ENCODE measurements around the gene PCED1B. TPM values are rescaled to one million over a fixed set of nuclear protein-coding genes. Genes with fewer than 3 reads are reported as not detected.
"Not testable (repeated sequence)": the region's sequence is repeated elsewhere in the genome, so short reads cannot be mapped to it uniquely, and the experiment has no call there.

The PCED1B gene
- total and polyA plus RNA-seq, 2 donors from 2014 or later, result 2.8 to 9.2 TPM

DNA sequence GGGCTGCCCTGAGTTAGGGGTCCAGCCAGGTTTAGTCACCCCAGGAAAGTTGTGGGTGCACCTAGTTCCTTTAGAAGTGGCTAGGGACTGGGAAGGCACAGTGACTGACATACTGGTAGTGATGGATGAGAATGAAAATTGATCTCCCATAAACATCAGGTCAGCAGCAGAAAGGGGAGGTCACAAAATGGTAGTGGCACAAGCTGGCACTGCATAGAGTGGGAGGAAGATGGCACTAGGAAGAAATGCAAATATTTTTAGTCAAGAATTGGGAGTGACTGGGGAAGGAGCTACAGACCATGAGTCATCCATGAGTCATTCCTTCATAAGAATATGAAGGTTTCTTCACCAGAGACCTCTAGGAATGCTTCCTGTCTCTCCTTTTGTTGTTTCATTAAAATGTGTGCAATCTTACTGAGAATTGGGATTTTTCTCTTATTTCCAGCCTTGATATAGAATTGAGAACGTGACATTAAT lies 198.6 kb downstream of the PCED1B start:
- Histone ChIP-seq H3K9me3 (ENCODE audit: control insufficient read depth in 2 of 3, insufficient read depth in 1 of 3, low read length in 3 of 3) (no peaks in the 10 kb centered on the region), H3K4me1 (ENCODE audit: control insufficient read depth in 2 of 3, insufficient read depth in 2 of 3, low read depth in 1 of 3, low read length in 3 of 3) (no peaks in the 10 kb centered on the region), H3K4me3 (ENCODE audit: low read length in 3 of 3) (no peak overlapping the region), H3K27me3 (ENCODE audit: control insufficient read depth, insufficient read depth, low read length) (no peaks in the 10 kb centered on the region), H3K36me3 (ENCODE audit: control insufficient read depth in 2 of 3, insufficient read depth in 3 of 3, low read length in 3 of 3) (no peaks in the 10 kb centered on the region), H3K27ac (ENCODE audit: low read depth in 2 of 2, low read length in 2 of 2) (no peak overlapping the region), H3K9ac (ENCODE audit: low read length in 3 of 3) (no peak overlapping the region)
- intact Hi-C loops (cut with DNase I), result no loop called here
- no peak for TF ChIP-seq CTCF (IDR thresholded peaks at IDR 0.05; ENCODE audit: borderline replicate concordance, extremely low read depth, insufficient read depth)
- no peak for DNase-seq
- no peak for FAIRE-seq

DNA sequence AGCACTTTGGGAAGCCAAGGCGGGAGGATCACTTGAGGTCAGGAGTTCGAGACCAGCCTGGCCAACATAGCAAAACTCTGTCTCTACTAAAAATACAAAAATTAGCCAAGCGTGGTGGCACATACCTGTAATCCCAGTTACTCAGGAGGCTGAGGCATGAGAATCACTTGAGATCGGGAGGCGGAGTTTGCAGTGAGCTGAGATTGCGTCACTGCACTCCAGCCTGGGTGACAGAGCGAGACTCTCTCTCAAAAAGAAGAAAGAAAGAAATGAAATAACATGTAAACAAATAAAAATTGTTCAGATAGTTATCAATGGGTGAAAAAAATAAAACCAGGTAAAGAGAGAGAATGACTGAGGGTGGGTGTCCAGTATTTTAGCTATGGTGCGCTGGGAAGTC lies 200.3 kb downstream of the PCED1B start:
- H3K27ac ChIP-seq (ENCODE audit: low read depth in 2 of 2, low read length in 2 of 2); H3K4me1 ChIP-seq (ENCODE audit: control insufficient read depth in 2 of 3, insufficient read depth in 2 of 3, low read depth in 1 of 3, low read length in 3 of 3); intact Hi-C loops (cut with DNase I); H3K9ac ChIP-seq (ENCODE audit: low read length in 3 of 3); H3K36me3 ChIP-seq (ENCODE audit: control insufficient read depth in 2 of 3, insufficient read depth in 3 of 3, low read length in 3 of 3); H3K27me3 ChIP-seq (ENCODE audit: control insufficient read depth, insufficient read depth, low read length); H3K4me3 ChIP-seq (ENCODE audit: low read length in 3 of 3); DNase-seq; FAIRE-seq; H3K9me3 ChIP-seq (ENCODE audit: control insufficient read depth in 2 of 3, insufficient read depth in 1 of 3, low read length in 3 of 3): not testable (repeated sequence)

- no peaks in the 10 kb centered on the region for H3K4me1 ChIP-seq (ENCODE audit: control insufficient read depth in 2 of 3, insufficient read depth in 2 of 3, low read depth in 1 of 3, low read length in 3 of 3)
- intact Hi-C loops (cut with DNase I), result no loop called here
- FAIRE-seq, result no peak
Measured at GRCh38 chr12:47280543-47281300, 201.3 kb downstream of the PCED1B start.

More at GRCh38 chr12:47280543-47281300, 201.3 kb downstream of the PCED1B start:
- no peaks in the 10 kb centered on the region for H3K36me3 ChIP-seq (ENCODE audit: control insufficient read depth in 2 of 3, insufficient read depth in 3 of 3, low read length in 3 of 3)
- no peaks in the 10 kb centered on the region for H3K27me3 ChIP-seq (ENCODE audit: control insufficient read depth, insufficient read depth, low read length)
- no peaks in the 10 kb centered on the region for H3K9me3 ChIP-seq (ENCODE audit: control insufficient read depth in 2 of 3, insufficient read depth in 1 of 3, low read length in 3 of 3)
- H3K9ac ChIP-seq (ENCODE audit: low read length in 3 of 3), result no peak overlapping the region
- H3K27ac ChIP-seq (ENCODE audit: low read depth in 2 of 2, low read length in 2 of 2), result no peak overlapping the region
- no peak for TF ChIP-seq CTCF (IDR thresholded peaks at IDR 0.05; ENCODE audit: borderline replicate concordance, extremely low read depth, insufficient read depth)
- DNase-seq, result no peak
- no peak overlapping the region for H3K4me3 ChIP-seq (ENCODE audit: low read length in 3 of 3)
